Measurements from ENCODE around the gene SLC6A5. TPM values are rescaled to one million over a fixed set of nuclear protein-coding genes. Genes with fewer than 3 reads are reported as not detected.

Gene SLC6A5
- total RNA-seq, 1 donor from 2014 or later, result not detected

DNA sequence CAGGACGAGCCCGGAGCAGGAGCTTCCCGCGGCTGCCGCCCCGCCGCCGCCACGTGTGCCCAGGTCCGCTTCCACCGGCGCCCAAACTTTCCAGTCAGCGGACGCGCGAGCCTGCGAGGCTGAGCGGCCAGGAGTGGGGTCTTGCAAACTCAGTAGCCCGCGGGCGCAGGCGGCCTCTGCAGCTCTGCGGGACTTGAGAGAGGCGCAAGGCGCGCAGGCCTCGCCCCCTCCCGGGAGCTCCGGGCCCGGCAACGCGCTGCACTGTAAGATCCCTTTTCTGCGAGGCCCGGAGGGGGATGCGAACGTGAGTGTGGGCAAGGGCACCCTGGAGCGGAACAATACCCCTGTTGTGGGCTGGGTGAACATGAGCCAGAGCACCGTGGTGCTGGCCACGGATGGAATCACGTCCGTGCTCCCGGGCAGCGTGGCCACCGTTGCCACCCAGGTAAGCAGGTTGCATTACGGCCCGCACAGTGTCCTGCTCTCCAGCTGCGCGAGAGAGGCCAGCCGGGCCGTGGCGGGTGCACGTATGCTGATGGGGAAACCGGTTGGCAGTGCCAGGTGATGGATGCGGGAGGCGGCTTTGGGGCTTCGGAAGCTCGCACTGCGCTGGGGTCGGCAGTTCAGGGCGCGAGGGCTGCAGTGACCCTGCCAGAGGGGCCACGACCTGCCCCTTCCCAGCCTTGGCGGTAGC is 2.0 kb downstream of the SLC6A5 start:
- H3K4me3 Mint-ChIP-seq, result no peak overlapping the region
- peaks cover 92% of the 10 kb centered on the region for H3K27me3 Mint-ChIP-seq
- H3K4me1 Mint-ChIP-seq, result no peaks in the 10 kb centered on the region
- H3K36me3 Mint-ChIP-seq (ENCODE audit: low read depth), result peaks cover 2% of the 10 kb centered on the region
- peaks cover 9% of the 10 kb centered on the region for H3K9me3 Mint-ChIP-seq
- DNase-seq, result no peak
- no peak overlapping the region for H3K27ac Mint-ChIP-seq
- intact Hi-C loops (cut with micrococcal nuclease), result no loop called here

DNA sequence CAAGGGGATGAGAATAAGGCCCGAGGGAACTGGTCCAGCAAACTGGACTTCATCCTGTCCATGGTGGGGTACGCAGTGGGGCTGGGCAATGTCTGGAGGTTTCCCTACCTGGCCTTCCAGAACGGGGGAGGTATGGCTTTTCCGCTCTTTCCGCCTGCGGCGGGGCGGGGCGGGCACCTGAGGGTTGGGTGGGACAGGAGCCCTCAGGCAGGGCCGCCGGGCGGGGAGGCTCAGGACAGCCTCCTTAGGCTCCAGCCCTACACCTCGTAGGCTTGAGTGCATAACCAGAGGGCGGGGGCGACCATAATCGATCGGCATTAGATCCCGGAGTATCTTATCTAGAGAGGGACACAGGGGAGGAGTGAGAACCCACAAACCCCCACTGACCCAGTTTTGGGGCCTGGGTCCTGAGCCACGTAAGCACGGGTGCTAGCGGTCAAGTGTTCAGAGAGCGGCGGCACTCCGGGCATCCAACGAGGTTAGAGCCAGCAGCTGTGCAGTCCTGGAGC is 4.9 kb downstream of the SLC6A5 start:
- Mint-ChIP-seq H3K4me3 (no peak overlapping the region), H3K27me3 (peaks cover 87% of the 10 kb centered on the region), H3K9me3 (peaks cover 7% of the 10 kb centered on the region), H3K36me3 (ENCODE audit: low read depth) (peaks cover 2% of the 10 kb centered on the region), H3K27ac (no peak overlapping the region), H3K4me1 (no peaks in the 10 kb centered on the region)
- intact Hi-C loops (cut with micrococcal nuclease), result no loop called here
- no peak for DNase-seq

DNA sequence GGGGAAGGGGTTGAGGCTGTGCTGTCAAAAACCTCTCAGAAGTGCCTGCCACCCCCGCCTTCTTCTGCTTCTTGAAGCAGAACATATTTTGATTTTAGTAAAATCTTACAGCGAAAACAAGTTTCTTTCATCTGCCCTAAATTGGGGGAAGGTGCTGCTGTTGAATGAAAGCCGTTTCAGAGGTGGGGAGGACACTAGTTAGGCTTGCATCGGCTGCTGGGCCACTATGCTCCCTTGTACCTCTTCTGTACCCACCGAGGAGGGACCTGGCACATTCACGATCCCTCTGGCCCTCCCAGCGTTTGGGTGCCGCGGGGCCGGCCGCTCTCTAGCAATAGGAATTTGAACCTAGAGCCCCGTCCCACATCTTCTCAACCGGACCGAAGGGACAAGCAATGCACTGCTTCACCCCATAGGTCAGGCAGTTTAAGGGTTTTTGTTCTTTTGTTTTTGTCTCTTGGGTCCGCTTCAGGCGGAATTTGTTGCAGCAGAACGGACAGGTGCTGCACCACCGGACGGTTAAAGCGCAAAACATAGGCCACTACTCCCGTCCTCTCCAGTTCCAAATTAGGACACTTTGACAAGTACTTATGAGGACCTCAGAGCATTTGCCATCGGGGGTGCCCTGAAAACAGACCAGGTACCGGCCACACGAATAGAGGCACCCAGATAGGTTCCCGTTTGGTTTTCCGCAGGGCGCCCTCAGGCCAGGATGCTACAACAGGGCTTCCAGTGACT is 5.6 kb downstream of the SLC6A5 start:
- Mint-ChIP-seq H3K4me3 (no peak overlapping the region), H3K36me3 (ENCODE audit: low read depth) (no peaks in the 10 kb centered on the region), H3K27ac (no peak overlapping the region), H3K27me3 (peaks cover 85% of the 10 kb centered on the region), H3K9me3 (peaks cover 1% of the 10 kb centered on the region), H3K4me1 (peaks cover 1% of the 10 kb centered on the region)
- intact Hi-C loops (cut with micrococcal nuclease), result no loop called here
- no peak for DNase-seq

DNA sequence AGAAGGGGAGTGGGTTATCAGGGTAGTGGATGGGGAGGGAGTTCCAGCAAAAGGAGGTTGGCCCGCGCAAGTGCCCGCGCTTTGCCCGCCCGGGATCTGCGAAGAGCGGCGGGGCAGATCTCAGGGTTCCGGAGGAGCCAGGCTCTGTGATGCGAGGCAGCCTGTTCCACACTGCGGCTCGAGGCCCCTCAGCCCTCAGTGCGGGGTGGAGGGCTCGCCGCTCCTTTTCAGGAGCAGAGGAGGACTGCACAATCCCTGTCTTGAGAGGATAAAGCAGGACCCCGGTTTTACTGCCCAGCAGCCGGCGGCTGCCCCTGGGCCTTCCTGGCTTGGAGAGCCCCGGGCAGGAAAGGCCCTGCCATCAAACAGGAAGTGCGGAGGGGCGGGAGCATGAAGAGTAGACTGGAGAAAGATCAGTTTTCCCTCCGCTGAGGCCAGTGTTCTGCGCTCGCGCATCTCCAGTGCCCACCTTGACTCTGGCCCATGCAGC is 6.2 kb downstream of the SLC6A5 start:
- no peak overlapping the region for H3K4me3 Mint-ChIP-seq
- H3K4me1 Mint-ChIP-seq, result peaks cover 6% of the 10 kb centered on the region
- H3K27me3 Mint-ChIP-seq, result peaks cover 85% of the 10 kb centered on the region
- H3K27ac Mint-ChIP-seq, result no peak overlapping the region
- no peaks in the 10 kb centered on the region for H3K36me3 Mint-ChIP-seq (ENCODE audit: low read depth)
- H3K9me3 Mint-ChIP-seq, result no peaks in the 10 kb centered on the region
- no peak for DNase-seq
- intact Hi-C loops (cut with micrococcal nuclease), result no loop called here

DNA sequence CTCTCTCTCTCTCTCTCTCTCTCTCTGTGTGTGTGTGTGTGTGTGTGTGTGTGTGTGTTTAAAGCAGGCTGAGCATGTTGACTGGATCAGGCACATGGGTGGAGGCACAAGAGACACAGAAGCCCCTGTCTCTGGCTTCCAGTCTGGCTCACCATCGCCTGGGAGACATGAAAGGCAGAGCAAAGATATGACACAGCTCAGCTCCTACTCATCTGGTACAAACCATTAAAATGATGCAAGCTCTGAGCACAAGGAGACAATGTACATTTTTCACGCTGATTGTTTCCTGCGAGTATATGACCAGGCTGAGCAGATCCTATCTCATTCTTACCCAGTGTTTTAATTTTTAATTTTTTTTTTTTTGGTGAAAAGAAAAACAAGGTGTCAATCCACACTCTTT is 9.5 kb downstream of the SLC6A5 start:
- Mint-ChIP-seq H3K4me3 (no peak overlapping the region), H3K9me3 (no peaks in the 10 kb centered on the region), H3K27me3 (peaks cover 69% of the 10 kb centered on the region), H3K4me1 (peaks cover 6% of the 10 kb centered on the region), H3K27ac (no peak overlapping the region), H3K36me3 (ENCODE audit: low read depth) (no peaks in the 10 kb centered on the region)
- DNase-seq, result no peak
- intact Hi-C loops (cut with micrococcal nuclease), result no loop called here

DNA sequence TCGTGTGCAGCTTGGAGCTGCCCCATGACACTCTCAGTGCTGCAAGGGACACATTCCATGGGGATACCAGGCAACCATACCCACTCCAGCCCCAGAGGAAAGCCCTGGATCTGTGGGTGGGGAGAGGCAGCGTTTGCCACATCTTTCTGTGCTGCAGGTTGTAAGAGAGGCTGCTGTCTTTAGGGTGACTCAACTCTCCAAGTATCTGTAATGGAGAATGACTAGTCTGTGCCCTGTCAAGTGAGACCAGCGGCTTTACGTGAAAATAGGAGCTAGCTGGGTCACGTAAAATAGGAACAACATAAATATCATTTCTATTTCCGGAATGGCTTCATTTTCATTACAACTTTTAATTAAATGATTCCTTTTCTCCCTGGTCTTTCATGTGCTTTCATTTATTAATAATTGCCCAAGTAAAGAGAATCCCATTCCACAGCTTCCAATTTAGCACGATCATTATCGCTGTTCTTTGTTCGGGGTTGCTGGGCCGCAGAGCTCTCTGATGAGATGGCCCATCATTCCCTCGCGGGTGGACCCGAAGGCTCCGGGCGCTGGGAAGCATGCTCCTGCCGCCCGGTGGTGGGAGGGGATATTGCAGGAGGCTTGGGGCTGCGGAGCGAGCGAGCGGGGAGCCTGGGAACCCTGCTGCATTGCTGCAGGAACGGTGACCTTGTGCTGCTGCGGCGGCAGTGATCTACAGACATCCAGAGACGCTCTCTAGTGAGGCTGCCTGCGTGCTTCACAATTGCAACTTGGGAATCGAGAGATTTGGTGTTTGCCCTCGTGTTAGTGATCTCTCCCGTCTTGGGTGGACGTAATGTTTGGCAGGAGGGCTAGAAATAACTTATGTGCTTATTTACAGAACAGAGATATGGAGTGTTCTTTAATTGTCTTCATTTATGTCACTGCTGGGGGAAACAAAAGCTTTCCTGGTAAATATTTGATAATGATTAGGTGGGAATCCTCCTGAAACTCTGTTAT is 10.6 kb downstream of the SLC6A5 start:
- Mint-ChIP-seq H3K4me3 (peak overlapping the region; percentile 69), H3K4me1 (peaks cover 6% of the 10 kb centered on the region), H3K27ac (no peak overlapping the region), H3K9me3 (no peaks in the 10 kb centered on the region), H3K36me3 (ENCODE audit: low read depth) (no peaks in the 10 kb centered on the region), H3K27me3 (peaks cover 65% of the 10 kb centered on the region)
- intact Hi-C loops (cut with micrococcal nuclease), result loop anchor here (1.0 kb wide), 2 partner anchors 213 to 482 kb away; no protein-coding TSS in a partner anchor
- peak; percentile 90 for DNase-seq

DNA sequence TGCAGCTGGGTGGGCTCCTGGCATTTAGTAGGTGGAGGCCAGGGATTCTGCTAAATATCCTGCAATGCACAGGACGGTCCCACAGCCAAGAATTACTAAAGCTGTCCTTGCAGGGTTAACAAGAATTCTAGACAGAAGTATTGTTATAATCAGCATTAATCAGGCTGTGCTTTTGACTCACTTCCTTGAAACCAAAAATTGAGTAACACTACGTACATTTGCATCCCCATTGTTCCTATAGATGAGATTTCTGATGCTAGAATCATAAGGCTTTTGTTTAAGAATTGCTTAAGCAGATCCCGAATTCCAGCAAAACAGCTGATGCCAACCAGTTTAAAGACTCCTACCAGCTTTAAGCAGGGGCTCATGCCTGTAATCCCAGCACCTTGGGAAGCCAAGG is 11.4 kb downstream of the SLC6A5 start:
- H3K4me1 Mint-ChIP-seq, result peaks cover 6% of the 10 kb centered on the region
- no peak for DNase-seq
- peaks cover 59% of the 10 kb centered on the region for H3K27me3 Mint-ChIP-seq
- no peaks in the 10 kb centered on the region for H3K36me3 Mint-ChIP-seq (ENCODE audit: low read depth)
- H3K9me3 Mint-ChIP-seq, result no peaks in the 10 kb centered on the region
- no peak overlapping the region for H3K4me3 Mint-ChIP-seq
- H3K27ac Mint-ChIP-seq, result no peak overlapping the region
- intact Hi-C loops (cut with micrococcal nuclease), result loop anchor here (1.0 kb wide), 2 partner anchors 214 to 483 kb away; no protein-coding TSS in a partner anchor

DNA sequence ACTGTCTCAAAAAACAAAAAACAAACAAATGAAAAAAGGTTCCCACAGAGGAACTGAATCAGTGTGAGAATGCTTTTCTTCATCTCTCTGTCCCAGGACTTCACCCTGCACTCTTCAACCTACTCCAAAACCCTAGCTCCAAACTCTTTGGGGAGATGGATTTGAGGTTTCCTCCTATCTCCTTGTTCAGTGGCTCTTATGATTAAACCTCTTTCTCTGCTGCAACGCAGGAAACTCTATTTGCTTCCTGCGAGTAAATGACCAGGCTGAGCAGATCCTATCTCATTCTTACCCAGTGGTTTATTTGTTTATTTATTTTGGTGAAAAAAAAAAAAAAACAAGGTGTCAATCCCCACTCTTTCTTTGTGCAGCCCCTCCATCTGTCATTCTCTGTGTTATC is 12.0 kb downstream of the SLC6A5 start:
- no peak overlapping the region for H3K27ac Mint-ChIP-seq
- H3K27me3 Mint-ChIP-seq, result peaks cover 53% of the 10 kb centered on the region
- intact Hi-C loops (cut with micrococcal nuclease), result no loop called here
- H3K4me3 Mint-ChIP-seq, result no peak overlapping the region
- peaks cover 6% of the 10 kb centered on the region for H3K4me1 Mint-ChIP-seq
- H3K9me3 Mint-ChIP-seq, result no peaks in the 10 kb centered on the region
- no peak for DNase-seq
- no peaks in the 10 kb centered on the region for H3K36me3 Mint-ChIP-seq (ENCODE audit: low read depth)

DNA sequence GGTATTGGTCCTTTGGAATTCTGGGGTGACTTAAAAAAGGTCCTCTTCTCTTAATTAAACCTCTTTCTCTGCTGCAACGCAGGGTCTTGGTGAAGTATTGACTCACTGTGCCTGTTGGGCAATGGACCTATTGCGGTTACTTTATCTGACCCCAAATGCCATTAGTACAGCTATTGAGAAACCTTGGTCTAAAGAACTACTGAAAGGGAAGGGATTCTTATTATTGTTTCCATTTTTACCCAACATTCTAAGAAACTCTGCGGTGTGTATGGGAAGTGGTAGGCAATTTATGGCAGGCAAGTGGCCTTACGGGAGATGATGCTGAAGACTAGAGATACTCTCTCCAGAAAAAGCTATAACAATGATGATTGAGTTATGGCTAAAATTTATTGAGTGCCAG is 12.5 kb downstream of the SLC6A5 start:
- Mint-ChIP-seq H3K4me1 (peaks cover 6% of the 10 kb centered on the region), H3K9me3 (no peaks in the 10 kb centered on the region), H3K4me3 (no peak overlapping the region), H3K27me3 (peaks cover 50% of the 10 kb centered on the region), H3K27ac (no peak overlapping the region), H3K36me3 (ENCODE audit: low read depth) (no peaks in the 10 kb centered on the region)
- intact Hi-C loops (cut with micrococcal nuclease), result no loop called here
- DNase-seq, result no peak

DNA sequence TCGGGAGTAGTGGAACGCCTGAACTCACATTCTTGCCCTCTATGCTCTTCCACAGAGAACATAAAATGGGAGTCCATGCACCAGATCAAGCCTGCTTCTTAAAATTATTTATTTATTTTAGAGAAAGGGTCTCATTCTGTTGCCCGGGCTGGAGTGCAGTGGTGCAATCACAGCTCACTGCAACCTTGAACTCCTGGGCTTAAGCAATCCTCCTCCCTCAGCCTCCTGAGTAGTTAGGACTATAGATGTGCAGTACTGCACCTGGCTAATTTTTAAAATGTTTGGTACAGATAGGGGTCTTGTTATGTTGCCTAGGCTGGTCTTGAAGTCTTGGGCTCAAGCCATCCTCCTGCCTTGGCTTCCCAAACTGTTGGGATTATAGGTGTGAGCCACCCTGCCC is 13.0 kb downstream of the SLC6A5 start:
- Mint-ChIP-seq H3K4me3 (no peak overlapping the region), H3K27me3 (peaks cover 46% of the 10 kb centered on the region), H3K9me3 (no peaks in the 10 kb centered on the region), H3K4me1 (peaks cover 6% of the 10 kb centered on the region), H3K27ac (no peak overlapping the region), H3K36me3 (ENCODE audit: low read depth) (no peaks in the 10 kb centered on the region)
- no peak for DNase-seq
- intact Hi-C loops (cut with micrococcal nuclease), result no loop called here

DNA sequence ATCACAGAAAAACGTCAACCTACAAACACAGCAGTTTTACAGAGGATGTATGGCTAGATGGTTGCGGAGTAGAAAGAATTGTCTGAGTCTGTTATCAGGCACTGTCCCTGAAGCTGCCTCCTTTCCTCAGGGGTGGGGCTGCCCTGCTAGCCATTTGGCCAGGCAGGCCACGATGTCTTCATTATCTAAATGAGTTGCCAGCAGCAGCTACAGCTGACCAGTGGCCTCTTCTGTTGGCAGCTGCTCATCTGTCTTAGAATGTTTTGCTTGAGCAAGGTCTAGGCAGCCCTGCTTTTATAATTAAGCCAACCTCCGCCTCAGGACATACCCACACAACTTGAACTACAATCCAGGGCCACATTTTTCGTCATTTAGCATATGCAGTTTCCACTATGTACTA is 17.5 kb downstream of the SLC6A5 start:
- no peaks in the 10 kb centered on the region for H3K9me3 Mint-ChIP-seq
- H3K36me3 Mint-ChIP-seq (ENCODE audit: low read depth), result no peaks in the 10 kb centered on the region
- no peak overlapping the region for H3K4me3 Mint-ChIP-seq
- no peak for DNase-seq
- intact Hi-C loops (cut with micrococcal nuclease), result no loop called here
- H3K27me3 Mint-ChIP-seq, result peaks cover 14% of the 10 kb centered on the region
- no peaks in the 10 kb centered on the region for H3K4me1 Mint-ChIP-seq
- no peak overlapping the region for H3K27ac Mint-ChIP-seq

DNA sequence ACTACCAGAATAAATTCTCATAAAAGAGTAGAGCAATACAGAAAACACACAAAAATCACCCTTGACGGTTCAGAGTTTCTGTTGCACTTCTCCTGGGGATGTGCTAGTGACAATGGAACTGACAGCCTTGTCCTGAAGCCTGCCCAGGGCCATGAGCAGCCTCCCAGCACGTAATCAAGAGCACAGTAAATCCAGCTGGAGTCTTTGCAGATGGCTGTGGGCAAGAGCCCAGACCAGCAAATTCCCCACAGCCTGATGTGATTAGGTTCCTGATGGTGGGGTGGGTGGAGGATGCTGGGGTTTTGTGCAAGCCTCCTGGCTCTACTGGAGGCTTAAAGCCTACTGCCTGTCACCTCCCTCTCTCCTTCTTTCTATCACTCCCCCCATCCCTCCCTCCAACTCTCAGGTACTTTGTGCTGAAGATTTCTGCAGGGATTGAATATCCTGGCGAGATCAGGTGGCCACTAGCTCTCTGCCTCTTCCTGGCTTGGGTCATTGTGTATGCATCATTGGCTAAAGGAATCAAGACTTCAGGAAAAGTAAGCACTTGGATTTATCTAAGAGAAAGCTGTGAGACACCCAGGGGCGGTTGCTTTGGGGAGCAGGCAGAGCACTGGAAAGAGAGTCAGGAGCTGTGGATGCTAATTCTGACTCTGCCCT is 18.1 kb downstream of the SLC6A5 start:
- no peaks in the 10 kb centered on the region for H3K4me1 Mint-ChIP-seq
- no peaks in the 10 kb centered on the region for H3K9me3 Mint-ChIP-seq
- no peak overlapping the region for H3K27ac Mint-ChIP-seq
- no peak for DNase-seq
- intact Hi-C loops (cut with micrococcal nuclease), result no loop called here
- H3K36me3 Mint-ChIP-seq (ENCODE audit: low read depth), result no peaks in the 10 kb centered on the region
- H3K27me3 Mint-ChIP-seq, result peaks cover 11% of the 10 kb centered on the region
- no peak overlapping the region for H3K4me3 Mint-ChIP-seq

DNA sequence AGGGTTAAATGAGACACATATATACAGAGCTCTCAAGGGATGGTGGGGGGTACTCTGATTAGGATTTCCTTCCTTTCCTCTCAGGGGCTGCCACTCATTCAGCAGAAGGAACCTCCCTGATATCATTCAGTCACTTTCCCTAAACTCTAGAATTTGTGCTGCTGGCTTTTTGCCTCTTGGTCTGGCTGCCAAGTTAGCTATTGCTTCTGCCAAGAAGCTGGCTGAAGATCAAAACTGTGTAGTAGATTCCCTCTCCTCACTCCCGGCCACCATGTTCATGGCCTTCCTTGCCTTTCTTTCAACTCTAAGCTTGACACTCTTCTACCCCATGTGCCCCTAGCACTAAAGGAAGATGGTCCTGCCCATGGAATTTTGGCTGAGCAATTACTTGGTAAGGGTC is 18.7 kb downstream of the SLC6A5 start:
- H3K9me3 Mint-ChIP-seq, result no peaks in the 10 kb centered on the region
- no peak for DNase-seq
- no peaks in the 10 kb centered on the region for H3K36me3 Mint-ChIP-seq (ENCODE audit: low read depth)
- intact Hi-C loops (cut with micrococcal nuclease), result no loop called here
- H3K4me1 Mint-ChIP-seq, result no peaks in the 10 kb centered on the region
- H3K27ac Mint-ChIP-seq, result no peak overlapping the region
- H3K4me3 Mint-ChIP-seq, result no peak overlapping the region
- peaks cover 10% of the 10 kb centered on the region for H3K27me3 Mint-ChIP-seq
